Measurements from ENCODE around the gene CAMK2G. TPM values are rescaled to one million over a fixed set of nuclear protein-coding genes. Genes with fewer than 3 reads are reported as not detected.
A peak's percentile ranks its signal among the peaks of the same experiment; 100 is the strongest.
"Not testable (repeated sequence)": the region's sequence is repeated elsewhere in the genome, so short reads cannot be mapped to it uniquely, and the experiment has no call there.

The CAMK2G gene
- total RNA-seq, 1 experiment from 2014 or later, result 179 TPM

DNA sequence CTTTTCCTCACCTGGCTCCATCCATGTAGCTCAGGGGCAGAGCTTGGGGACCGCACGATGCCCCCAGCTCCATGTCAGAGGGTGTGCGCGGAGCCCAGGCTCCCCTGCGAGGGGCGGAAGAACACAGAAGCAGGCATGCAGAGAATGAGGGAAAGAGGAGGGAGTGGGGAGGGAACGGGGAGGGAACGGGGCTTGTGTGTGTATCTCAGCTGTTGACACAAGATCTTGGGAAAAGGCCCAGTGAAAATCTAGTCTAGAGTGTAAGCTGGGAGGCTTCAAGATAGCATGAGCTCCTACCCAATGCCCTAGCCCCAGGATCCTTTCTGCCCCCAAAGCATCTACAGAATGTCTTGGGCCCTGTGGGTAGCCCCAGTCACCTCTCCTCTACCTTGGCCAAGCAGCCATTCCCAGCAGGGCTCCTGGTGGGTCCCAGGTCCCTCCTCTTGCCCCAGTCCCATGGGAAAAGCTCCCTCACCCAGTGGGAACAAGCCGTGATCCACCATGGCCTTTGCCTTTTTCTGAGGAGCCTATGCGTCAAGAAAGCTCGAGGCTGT is 37.9 kb downstream of the CAMK2G start:
- no peaks in the 10 kb centered on the region for H3K9me3 ChIP-seq (ENCODE audit: low read length)
- DNase-seq, result no peak
- H3K9ac ChIP-seq (ENCODE audit: low read length), result no peak overlapping the region
- ChIA-PET POLR2A (ENCODE audit: unreplicated experiment) (interaction anchor here (0.7 kb wide), 1 partner anchor 18 kb away, joined by 3 read pairs; no protein-coding TSS in a partner anchor), CTCF (interaction anchor here (0.5 to 1.5 kb wide), 2 partner anchors 8 to 17 kb away, joined by 3 to 10 read pairs; no protein-coding TSS in a partner anchor)
- ATAC-seq, result no peak
- no TSS peak for BruUV-seq (replicated peaks)
- H2AFZ ChIP-seq (ENCODE audit: low read length), result no peak overlapping the region
- no peaks in the 10 kb centered on the region for H3K27me3 ChIP-seq (ENCODE audit: low read length)
- no peaks in the 10 kb centered on the region for H3K9me2 ChIP-seq (replicated peaks; ENCODE audit: low read length)
- peaks cover 71% of the 10 kb centered on the region for H3K36me3 ChIP-seq (ENCODE audit: low read depth, low read length)
- TF ChIP-seq, protein P1, sequence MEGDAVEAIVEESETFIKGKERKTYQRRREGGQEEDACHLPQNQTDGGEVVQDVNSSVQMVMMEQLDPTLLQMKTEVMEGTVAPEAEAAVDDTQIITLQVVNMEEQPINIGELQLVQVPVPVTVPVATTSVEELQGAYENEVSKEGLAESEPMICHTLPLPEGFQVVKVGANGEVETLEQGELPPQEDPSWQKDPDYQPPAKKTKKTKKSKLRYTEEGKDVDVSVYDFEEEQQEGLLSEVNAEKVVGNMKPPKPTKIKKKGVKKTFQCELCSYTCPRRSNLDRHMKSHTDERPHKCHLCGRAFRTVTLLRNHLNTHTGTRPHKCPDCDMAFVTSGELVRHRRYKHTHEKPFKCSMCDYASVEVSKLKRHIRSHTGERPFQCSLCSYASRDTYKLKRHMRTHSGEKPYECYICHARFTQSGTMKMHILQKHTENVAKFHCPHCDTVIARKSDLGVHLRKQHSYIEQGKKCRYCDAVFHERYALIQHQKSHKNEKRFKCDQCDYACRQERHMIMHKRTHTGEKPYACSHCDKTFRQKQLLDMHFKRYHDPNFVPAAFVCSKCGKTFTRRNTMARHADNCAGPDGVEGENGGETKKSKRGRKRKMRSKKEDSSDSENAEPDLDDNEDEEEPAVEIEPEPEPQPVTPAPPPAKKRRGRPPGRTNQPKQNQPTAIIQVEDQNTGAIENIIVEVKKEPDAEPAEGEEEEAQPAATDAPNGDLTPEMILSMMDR (conservative IDR thresholded peaks at IDR 0.05; ENCODE audit: low read depth, low read length), result no peak
- no peak for TF ChIP-seq EZH2 (IDR thresholded peaks at IDR 0.05; ENCODE audit: low read length, unreplicated experiment)
- no peak for TF ChIP-seq EZH2phosphoT487 (IDR thresholded peaks at IDR 0.05; ENCODE audit: borderline replicate concordance, low read length)
- H3F3A ChIP-seq (ENCODE audit: low read length, unreplicated experiment), result no peaks in the 10 kb centered on the region
- peaks cover 22% of the 10 kb centered on the region for H3K4me1 ChIP-seq (ENCODE audit: insufficient read depth, low read length)
- no peak overlapping the region for H3K4me3 ChIP-seq (ENCODE audit: low read length)
- no peak overlapping the region for H3K4me2 ChIP-seq (ENCODE audit: low read length)
- peak overlapping the region; percentile 25 for H3K27ac ChIP-seq (ENCODE audit: low read length)
- no peaks in the 10 kb centered on the region for H3K79me2 ChIP-seq (ENCODE audit: low read length)
- no peaks in the 10 kb centered on the region for H4K20me1 ChIP-seq (ENCODE audit: low read length)
- intact Hi-C loops (cut with micrococcal nuclease), result loop anchor here (5.0 kb wide), 1 partner anchor 41 kb away; no protein-coding TSS in a partner anchor

DNA sequence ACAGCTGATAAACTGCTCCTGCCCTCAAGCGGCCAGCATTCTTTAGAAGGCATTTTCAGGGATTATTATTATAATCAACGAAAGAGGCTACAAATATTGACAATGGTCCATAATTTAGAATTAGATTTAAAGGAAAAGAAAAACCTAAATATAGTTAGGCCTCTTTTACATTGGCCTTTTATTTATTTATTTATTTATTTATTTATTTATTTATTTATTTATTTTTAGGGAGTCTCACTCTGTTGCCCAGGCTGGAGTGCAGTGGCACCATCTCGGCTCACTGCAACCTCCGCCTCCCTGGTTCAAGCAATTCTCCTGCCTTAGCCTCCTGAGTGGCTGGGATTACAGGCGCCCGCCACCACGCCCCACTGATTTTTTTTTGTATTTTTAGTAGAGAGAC is 45.3 kb downstream of the CAMK2G start:
- POLR2A ChIA-PET (ENCODE audit: unreplicated experiment); intact Hi-C loops (cut with micrococcal nuclease); H3K9ac ChIP-seq (ENCODE audit: low read length); BruUV-seq (replicated peaks); H2AFZ ChIP-seq (ENCODE audit: low read length); DNase-seq; H3K9me3 ChIP-seq (ENCODE audit: low read length); H3K79me2 ChIP-seq (ENCODE audit: low read length); H3K27ac ChIP-seq (ENCODE audit: low read length); H3K9me2 ChIP-seq (replicated peaks; ENCODE audit: low read length); H3K4me2 ChIP-seq (ENCODE audit: low read length); H4K20me1 ChIP-seq (ENCODE audit: low read length); H3K4me3 ChIP-seq (ENCODE audit: low read length); ATAC-seq; H3K27me3 ChIP-seq (ENCODE audit: low read length): not testable (repeated sequence)
- Histone ChIP-seq H3F3A (ENCODE audit: low read length, unreplicated experiment) (peaks cover 13% of the 10 kb centered on the region), H3K4me1 (ENCODE audit: insufficient read depth, low read length) (peaks cover 21% of the 10 kb centered on the region), H3K36me3 (ENCODE audit: low read depth, low read length) (peaks cover 41% of the 10 kb centered on the region)
- CTCF ChIA-PET, result interaction anchor here (0.6 to 2.4 kb wide), 2 partner anchors 10 to 155 kb away, joined by 4 to 16 read pairs; no protein-coding TSS in a partner anchor

DNA sequence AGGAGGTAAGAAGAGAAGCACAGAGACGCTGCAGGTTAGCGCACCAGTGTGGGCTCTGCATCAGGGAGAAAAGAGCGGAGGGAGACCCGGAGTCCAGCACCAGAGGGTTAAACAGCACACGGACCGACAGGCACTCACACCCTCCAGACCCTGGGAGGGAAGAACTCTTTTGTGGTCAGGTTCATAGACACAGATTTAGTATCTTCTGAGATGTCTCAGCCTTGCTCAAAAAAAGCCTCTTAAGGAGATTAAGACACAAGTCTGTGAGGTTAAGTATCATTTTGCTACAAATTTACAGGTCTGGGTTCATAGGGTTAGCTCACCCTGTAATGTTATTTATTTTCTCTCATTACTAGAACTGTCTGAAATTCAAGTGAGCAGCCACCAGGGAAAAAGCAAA is 46.2 kb downstream of the CAMK2G start:
- Histone ChIP-seq H4K20me1 (ENCODE audit: low read length) (peaks cover 5% of the 10 kb centered on the region; the same call in 1 of the 2 replicates), H3K36me3 (ENCODE audit: low read depth, low read length) (peaks cover 50% of the 10 kb centered on the region), H3F3A (ENCODE audit: low read length, unreplicated experiment) (peaks cover 13% of the 10 kb centered on the region), H3K27me3 (ENCODE audit: low read length) (no peaks in the 10 kb centered on the region), H3K9ac (ENCODE audit: low read length) (peak overlapping the region; percentile 24; the same call in 1 of the 2 replicates), H2AFZ (ENCODE audit: low read length) (no peak overlapping the region), H3K27ac (ENCODE audit: low read length) (peak overlapping the region; percentile 54), H3K79me2 (ENCODE audit: low read length) (no peaks in the 10 kb centered on the region), H3K4me2 (ENCODE audit: low read length) (peak overlapping the region; percentile 56), H3K4me1 (ENCODE audit: insufficient read depth, low read length) (peaks cover 21% of the 10 kb centered on the region), H3K9me3 (ENCODE audit: low read length) (no peaks in the 10 kb centered on the region), H3K4me3 (ENCODE audit: low read length) (no peak overlapping the region), H3K9me2 (replicated peaks; ENCODE audit: low read length) (no peaks in the 10 kb centered on the region)
- intact Hi-C loops (cut with micrococcal nuclease), result no loop called here
- POLR2A ChIA-PET (ENCODE audit: unreplicated experiment), result interaction anchor here (0.6 to 1.5 kb wide), 5 partner anchors 18 to 169 kb away, joined by 3 to 4 read pairs (median 3); partner anchors contain the start of gene VCL
- ATAC-seq, result peak; percentile 29
- no peak for DNase-seq
- CTCF ChIA-PET, result interaction anchor here (0.5 to 2.4 kb wide), 10 partner anchors 8 to 476 kb away, joined by 3 to 16 read pairs (median 3); no protein-coding TSS in a partner anchor
- TF ChIP-seq EZH2 (IDR thresholded peaks at IDR 0.05; ENCODE audit: low read length, unreplicated experiment) (no peak), EZH2phosphoT487 (IDR thresholded peaks at IDR 0.05; ENCODE audit: borderline replicate concordance, low read length) (no peak)
- TF ChIP-seq, protein P1 (conservative IDR thresholded peaks at IDR 0.05; ENCODE audit: low read depth, low read length), result no peak
- no TSS peak for BruUV-seq (replicated peaks)
